Measurements from ENCODE around the gene FBXW7. TPM values are rescaled to one million over a fixed set of nuclear protein-coding genes. Genes with fewer than 3 reads are reported as not detected.

Gene FBXW7
- total RNA-seq, 1 experiment from 2014 or later = 23.0 TPM

- POLR2A ChIA-PET = no interaction called here
Measured at GRCh38 chr4:152342293-152342692, 193.6 kb downstream of the FBXW7 start.

GRCh38 chr4:152340818-152341217, 195.1 kb downstream of the FBXW7 start:
- CTCF ChIA-PET = no interaction called here
- TF ChIP-seq NFATC4 (CRISPR knock-in tag; IDR thresholded peaks at IDR 0.05) = no peak
- no peak for TF ChIP-seq MAX (CRISPR knock-in tag; IDR thresholded peaks at IDR 0.05)
- TF ChIP-seq NR1H2 (CRISPR knock-in tag; IDR thresholded peaks at IDR 0.05) = no peak
- no peak for TF ChIP-seq ZNF219 (CRISPR knock-in tag; IDR thresholded peaks at IDR 0.05; ENCODE audit: borderline replicate concordance)
- no peak for TF ChIP-seq PRRX2 (CRISPR knock-in tag; IDR thresholded peaks at IDR 0.05)
- no peak for TF ChIP-seq ARID4B (CRISPR knock-in tag; IDR thresholded peaks at IDR 0.05; ENCODE audit: borderline replicate concordance)
- TF ChIP-seq EMX1 (CRISPR knock-in tag; IDR thresholded peaks at IDR 0.05) = no peak
- TF ChIP-seq GABPB1 (CRISPR knock-in tag; IDR thresholded peaks at IDR 0.05) = no peak
- TF ChIP-seq ZNF121 (CRISPR knock-in tag; IDR thresholded peaks at IDR 0.05) = no peak
- Mint-ChIP-seq H3K36me3 (no peaks in the 10 kb centered on the region), H3K27ac (0 out of 2 replicates have a peak overlapping the region, but pooled peaks have one; percentile 12), H3K4me1 (no peaks in the 10 kb centered on the region), H3K9me3 (no peaks in the 10 kb centered on the region), H3K27me3 (ENCODE audit: low read depth) (no peaks in the 10 kb centered on the region), H3K4me3 (no peak overlapping the region)
- ATAC-seq = no peak
- POLR2A ChIA-PET = no interaction called here
- no peak for DNase-seq (ENCODE audit: low spot score)

More at GRCh38 chr4:152342293-152342692, 193.6 kb downstream of the FBXW7 start:
- Mint-ChIP-seq H3K36me3 (no peaks in the 10 kb centered on the region), H3K4me1 (no peaks in the 10 kb centered on the region), H3K9me3 (no peaks in the 10 kb centered on the region), H3K27ac (no peak overlapping the region), H3K4me3 (no peak overlapping the region), H3K27me3 (ENCODE audit: low read depth) (no peaks in the 10 kb centered on the region)
- CTCF ChIA-PET = no interaction called here
- DNase-seq (ENCODE audit: low spot score) (no peak), ATAC-seq (no peak)
- TF ChIP-seq RELA (CRISPR knock-in tag; IDR thresholded peaks at IDR 0.05; ENCODE audit: borderline replicate concordance) (no peak), FOXP1 (CRISPR knock-in tag; IDR thresholded peaks at IDR 0.05; ENCODE audit: borderline replicate concordance) (no peak), MAX (CRISPR knock-in tag; IDR thresholded peaks at IDR 0.05) (no peak), NFE2L1 (CRISPR knock-in tag; IDR thresholded peaks at IDR 0.05) (no peak), ZNF512 (CRISPR knock-in tag; IDR thresholded peaks at IDR 0.05; ENCODE audit: borderline replicate concordance) (no peak)

- no peak for DNase-seq (ENCODE audit: low spot score)
- no peak for ATAC-seq
- H3K27ac Mint-ChIP-seq = no peak overlapping the region
- H3K4me1 Mint-ChIP-seq = no peaks in the 10 kb centered on the region
- ChIA-PET POLR2A (interaction anchor here (0.6 kb wide), 2 partner anchors 118 to 565 kb away, joined by 3 to 5 read pairs; no protein-coding TSS in a partner anchor), CTCF (interaction anchor here (0.7 kb wide), 1 partner anchor 58 kb away, joined by 4 read pairs; no protein-coding TSS in a partner anchor)
- H3K9me3 Mint-ChIP-seq = no peaks in the 10 kb centered on the region
- no peaks in the 10 kb centered on the region for H3K36me3 Mint-ChIP-seq
- no peak overlapping the region for H3K4me3 Mint-ChIP-seq
- no peaks in the 10 kb centered on the region for H3K27me3 Mint-ChIP-seq (ENCODE audit: low read depth)
- no peak for TF ChIP-seq E2F5 (CRISPR knock-in tag; IDR thresholded peaks at IDR 0.05)
- TF ChIP-seq NFATC4 (CRISPR knock-in tag; IDR thresholded peaks at IDR 0.05) = no peak
- TF ChIP-seq ZNF232 (CRISPR knock-in tag; IDR thresholded peaks at IDR 0.05) = no peak
- no peak for TF ChIP-seq ETV6 (CRISPR knock-in tag; IDR thresholded peaks at IDR 0.05)
- no peak for TF ChIP-seq SMAD3 (CRISPR knock-in tag; IDR thresholded peaks at IDR 0.05; ENCODE audit: borderline replicate concordance)
- TF ChIP-seq FOXP4 (CRISPR knock-in tag; IDR thresholded peaks at IDR 0.05) = no peak
- no peak for TF ChIP-seq ESRRA (CRISPR knock-in tag; IDR thresholded peaks at IDR 0.05; ENCODE audit: borderline replicate concordance)
- no peak for TF ChIP-seq RELA (CRISPR knock-in tag; IDR thresholded peaks at IDR 0.05; ENCODE audit: borderline replicate concordance)
- TF ChIP-seq CREM (CRISPR knock-in tag; IDR thresholded peaks at IDR 0.05) = no peak
- TF ChIP-seq CBFB (CRISPR knock-in tag; IDR thresholded peaks at IDR 0.05; ENCODE audit: low read depth) = no peak
Measured at GRCh38 chr4:152339576-152339975, 196.3 kb downstream of the FBXW7 start.

All from WTC11 (cell line).